ENCODE data around the gene KIAA1217. TPM values are rescaled to one million over a fixed set of nuclear protein-coding genes. Genes with fewer than 3 reads are reported as not detected.

KIAA1217 gene
- total and polyA plus RNA-seq, 2 of the 8 experiments (the other 6 are each of a cell fraction or from before 2014, with no cell fraction given), result 4.5 to 15.6 TPM

GRCh38 chr10:24346877-24347519 lies 138.1 kb downstream of the KIAA1217 start (continued):
- TF ChIP-seq SRF (IDR thresholded peaks at IDR 0.05; ENCODE audit: low read depth, low read length) (no peak), SIX5 (IDR thresholded peaks at IDR 0.05; ENCODE audit: low read depth, low read length) (no peak), CBX8 (IDR thresholded peaks at IDR 0.05; ENCODE audit: borderline replicate concordance, low read depth, low read length) (no peak), POLR2AphosphoS5 (IDR thresholded peaks at IDR 0.05; ENCODE audit: low read depth, low read length) (no peak), CEBPB (IDR thresholded peaks at IDR 0.05; ENCODE audit: low read depth, low read length) (no peak), BACH1 (IDR thresholded peaks at IDR 0.05; ENCODE audit: low read length) (no peak)

Data from H1 (cell line).